ENCODE results near the gene HS3ST3B1. TPM values are rescaled to one million over a fixed set of nuclear protein-coding genes. Genes with fewer than 3 reads are reported as not detected.

Gene HS3ST3B1
- total RNA-seq, 1 experiment from 2014 or later: 0.59 TPM

- no TSS peak for BruUV-seq (replicated peaks)
- Histone ChIP-seq H3K36me3 (ENCODE audit: control insufficient read depth, insufficient read depth, low read length) (no peaks in the 10 kb centered on the region), H3K27ac (ENCODE audit: low read length) (no peak overlapping the region), H3K27me3 (ENCODE audit: control insufficient read depth, insufficient read depth, low read length) (no peaks in the 10 kb centered on the region), H3K4me3 (ENCODE audit: low read depth in 2 of 2, low read length in 2 of 2) (no peak overlapping the region), H3K4me1 (ENCODE audit: control insufficient read depth, insufficient read depth, low read length) (no peaks in the 10 kb centered on the region), H3K9me3 (ENCODE audit: control insufficient read depth, insufficient read depth, low read depth, low read length) (no peaks in the 10 kb centered on the region)
- in situ Hi-C loops (cut with HindIII; ENCODE audit: low pct_unique_long_range_greater_than_20kb, low sequenced_read_pairs): no loop called here
- CTCF ChIA-PET: no interaction called here
- no peak for DNase-seq (ENCODE audit: low read depth, low spot score)
- no peak for ATAC-seq
- intact Hi-C loops (cut with micrococcal nuclease; ENCODE audit: unreplicated experiment): no loop called here
- POLR2A ChIA-PET: no interaction called here
- TF ChIP-seq POLR2AphosphoS5 (IDR thresholded peaks at IDR 0.05; ENCODE audit: low read depth, low read length) (no peak), TCF7L2 (IDR thresholded peaks at IDR 0.05; ENCODE audit: low read depth, low read length) (no peak), REST (IDR thresholded peaks at IDR 0.05; ENCODE audit: insufficient read depth in 1 of 2, low read depth in 2 of 2, low read length in 1 of 2) (no peak), SIN3A (IDR thresholded peaks at IDR 0.05; ENCODE audit: borderline replicate concordance, insufficient read depth, low read depth, low read length) (no peak), CTCF (IDR thresholded peaks at IDR 0.05) (no peak)
Measured at GRCh38 chr17:14395255-14395654, 94.4 kb downstream of the HS3ST3B1 start.

GRCh38 chr17:14396547-14396946 is 95.7 kb downstream of the HS3ST3B1 start:
- in situ Hi-C loops (cut with HindIII; ENCODE audit: low pct_unique_long_range_greater_than_20kb, low sequenced_read_pairs): no loop called here
- H3K4me1 ChIP-seq (ENCODE audit: control insufficient read depth, insufficient read depth, low read length): no peaks in the 10 kb centered on the region
- POLR2A ChIA-PET: no interaction called here
- DNase-seq (ENCODE audit: low read depth, low spot score) (no peak), ATAC-seq (no peak)
- H3K27me3 ChIP-seq (ENCODE audit: control insufficient read depth, insufficient read depth, low read length): no peaks in the 10 kb centered on the region
- TF ChIP-seq CTCF (IDR thresholded peaks at IDR 0.05): no peak
- TF ChIP-seq POLR2AphosphoS5 (IDR thresholded peaks at IDR 0.05; ENCODE audit: low read depth, low read length): no peak
- no peak for TF ChIP-seq REST (IDR thresholded peaks at IDR 0.05; ENCODE audit: insufficient read depth in 1 of 2, low read depth in 2 of 2, low read length in 1 of 2)
- no peak for TF ChIP-seq TCF7L2 (IDR thresholded peaks at IDR 0.05; ENCODE audit: low read depth, low read length)
- no peak for TF ChIP-seq SIN3A (IDR thresholded peaks at IDR 0.05; ENCODE audit: borderline replicate concordance, insufficient read depth, low read depth, low read length)
- H3K36me3 ChIP-seq (ENCODE audit: control insufficient read depth, insufficient read depth, low read length): no peaks in the 10 kb centered on the region
- H3K27ac ChIP-seq (ENCODE audit: low read length): no peak overlapping the region
- no peak overlapping the region for H3K4me3 ChIP-seq (ENCODE audit: low read depth in 2 of 2, low read length in 2 of 2)
- no peaks in the 10 kb centered on the region for H3K9me3 ChIP-seq (ENCODE audit: control insufficient read depth, insufficient read depth, low read depth, low read length)
- BruUV-seq (replicated peaks): no TSS peak
- CTCF ChIA-PET: no interaction called here
- intact Hi-C loops (cut with micrococcal nuclease; ENCODE audit: unreplicated experiment): no loop called here

Measured in Panc1 (cell line).